Body of pancreas (tissue), 4 donors: ENCODE data around the gene SOX13. TPM values are rescaled to one million over a fixed set of nuclear protein-coding genes. Genes with fewer than 3 reads are reported as not detected.

Source experiments
- ATAC-seq: fragments of 150-250 bp; one replicate; pipeline ENCODE4 v1.9.1; 2016
- DNase-seq, 4 donors: peaks; one replicate each; pipeline ENCODE4 v3.0.0-alpha.2; 2019
- H3K27ac ChIP-seq, 4 donors: fragments of 200-600 bp; sonication (generic); 1 replicate in 3 of 4; 2 replicates in 1 of 4; pipeline versions ENCODE4 v1.5.1 to v1.6.1; 2016 to 2019; ENCODE audit warnings: mild to moderate bottlenecking in 1 of 4, mixed read lengths in 1 of 4, moderate library complexity in 1 of 4
- H3K27me3 ChIP-seq, 2 donors: fragments of 200-600 bp; sonication (generic); one replicate each; pipeline ENCODE4 v1.6.0; 2016; ENCODE audit warnings: mild to moderate bottlenecking in 1 of 2
- H3K36me3 ChIP-seq, 2 donors: fragments of 200-600 bp; sonication (generic); replicated peaks in 1 of 2; 2 replicates each; pipeline ENCODE4 v1.5.1; 2016; ENCODE audit warnings: low read depth in 2 of 2; ENCODE audit not compliant: insufficient read depth in 1 of 2
- H3K4me1 ChIP-seq: fragments of 200-600 bp; sonication (generic); one replicate; pipeline ENCODE4 v1.6.0; 2016
- H3K4me3 ChIP-seq, 2 donors: fragments of 200-600 bp; sonication (generic); 1 replicate in 1 of 2; 2 replicates in 1 of 2; pipeline ENCODE4 v1.5.1; 2016 to 2019
- H3K9me3 ChIP-seq, 3 donors: fragments of 200-600 bp; sonication (generic); 1 replicate in 2 of 3; 2 replicates in 1 of 3; pipeline ENCODE4 v1.5.1; 2016
- POLR2A ChIP-seq, 3 donors: fragments of 450-650 bp; IDR thresholded peaks; one replicate each; pipeline ENCODE4 v1.6.1; 2016; ENCODE audit warnings: antibody characterized with exemption in 3 of 3, mild to moderate bottlenecking in 2 of 3
- WGBS, 2 donors: methylation state at CpG; one replicate each; pipeline ENCODE4 v1.1.5; 2017; 5-methylcytosine and 5-hydroxymethylcytosine counted together
- intact Hi-C: fragments of 100-400 bp; cut with DNase I; formaldehyde crosslinking; loops from one replicate; pipeline ENCODE4 v1.15.1; 2023
- total RNA-seq, 2 donors: library from RNA; depleted of rRNA; stranded (reverse); fragments of >200 nt; gene quantifications; one replicate each; pipeline ENCODE4 v1.1.0, GENCODE V29; 2016
- TF ChIP-seq, protein P1 (sequence below), 7 experiments: fragments of 450-650 bp in 4 of 7; fragments of 200-600 bp in 3 of 7; sonication (generic) in 3 of 7; IDR thresholded peaks; one replicate each; pipeline ENCODE4 v1.5.1; 2016 to 2019; ENCODE audit warnings: antibody characterized with exemption in 7 of 7

The SOX13 gene
- total RNA-seq, 2 donors from 2014 or later: 29.6 to 37.2 TPM

DNA sequence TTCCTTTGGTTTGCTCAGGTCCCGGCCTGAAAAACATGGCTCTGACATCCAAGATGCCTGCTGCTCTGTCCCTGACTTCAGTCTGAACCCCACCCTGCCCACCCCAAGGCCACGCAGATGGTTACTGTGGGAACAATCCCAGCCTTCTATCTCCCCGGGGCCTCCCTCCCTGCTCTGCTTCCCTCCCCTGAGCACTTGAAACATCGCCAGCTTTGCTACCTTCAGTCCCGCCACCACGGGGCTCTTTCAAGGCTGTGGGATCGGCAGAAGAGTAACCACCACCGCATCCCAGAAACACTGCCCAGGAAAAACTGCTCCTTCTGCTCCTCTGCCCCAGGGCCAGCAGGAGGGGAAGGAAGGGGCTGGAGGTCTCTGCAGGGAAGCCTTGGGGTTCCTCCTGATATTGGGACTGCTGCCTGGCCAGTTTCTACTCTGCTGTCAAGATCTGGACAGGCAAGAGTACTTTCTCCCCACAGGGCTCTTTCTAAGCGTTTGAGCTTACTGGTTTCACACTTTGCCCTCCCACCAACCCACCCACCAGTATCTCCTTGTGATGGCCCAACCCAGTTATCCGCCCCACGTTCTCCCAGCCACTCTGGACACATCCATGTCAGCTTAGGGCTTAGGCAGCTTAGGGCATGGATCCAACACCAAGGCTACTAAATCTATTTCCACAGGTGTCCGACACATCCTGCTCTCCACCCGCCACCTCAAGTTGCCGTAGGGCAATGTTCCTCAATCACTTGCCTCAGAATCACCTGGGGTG lies 70.5 kb downstream of the SOX13 start:
- peak; percentile 40 for ATAC-seq
- H3K27ac ChIP-seq: no peak overlapping the region

DNA sequence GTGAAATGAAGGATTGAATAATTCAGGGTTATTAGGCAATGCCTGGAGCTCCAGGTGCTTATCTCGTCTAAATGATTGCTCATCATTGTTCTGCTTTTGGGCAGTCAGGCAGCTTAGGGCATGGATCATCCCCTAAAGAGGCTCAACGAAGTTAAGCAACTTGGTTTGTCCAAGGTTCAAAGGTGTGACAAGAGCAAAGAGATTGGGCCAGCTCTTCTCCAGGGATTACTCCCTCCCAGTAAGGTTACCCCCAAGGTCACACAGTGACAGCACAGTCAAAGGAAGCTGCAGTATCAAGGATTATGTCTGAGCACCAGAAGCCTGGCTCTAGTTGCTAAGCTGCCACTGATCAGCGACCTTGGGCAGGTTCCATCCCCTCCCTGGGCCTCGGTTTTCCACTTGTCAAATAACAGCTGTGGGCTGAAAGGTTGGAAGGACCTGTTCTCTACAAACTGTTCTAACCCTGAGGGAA lies 72.2 kb downstream of the SOX13 start:
- intact Hi-C loops: no loop called here
- H3K36me3 ChIP-seq: no peaks in the 10 kb centered on the region
- H3K27ac ChIP-seq: no peak overlapping the region
- TF ChIP-seq, protein P1, sequence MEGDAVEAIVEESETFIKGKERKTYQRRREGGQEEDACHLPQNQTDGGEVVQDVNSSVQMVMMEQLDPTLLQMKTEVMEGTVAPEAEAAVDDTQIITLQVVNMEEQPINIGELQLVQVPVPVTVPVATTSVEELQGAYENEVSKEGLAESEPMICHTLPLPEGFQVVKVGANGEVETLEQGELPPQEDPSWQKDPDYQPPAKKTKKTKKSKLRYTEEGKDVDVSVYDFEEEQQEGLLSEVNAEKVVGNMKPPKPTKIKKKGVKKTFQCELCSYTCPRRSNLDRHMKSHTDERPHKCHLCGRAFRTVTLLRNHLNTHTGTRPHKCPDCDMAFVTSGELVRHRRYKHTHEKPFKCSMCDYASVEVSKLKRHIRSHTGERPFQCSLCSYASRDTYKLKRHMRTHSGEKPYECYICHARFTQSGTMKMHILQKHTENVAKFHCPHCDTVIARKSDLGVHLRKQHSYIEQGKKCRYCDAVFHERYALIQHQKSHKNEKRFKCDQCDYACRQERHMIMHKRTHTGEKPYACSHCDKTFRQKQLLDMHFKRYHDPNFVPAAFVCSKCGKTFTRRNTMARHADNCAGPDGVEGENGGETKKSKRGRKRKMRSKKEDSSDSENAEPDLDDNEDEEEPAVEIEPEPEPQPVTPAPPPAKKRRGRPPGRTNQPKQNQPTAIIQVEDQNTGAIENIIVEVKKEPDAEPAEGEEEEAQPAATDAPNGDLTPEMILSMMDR (IDR thresholded peaks at IDR 0.05): no peak
- TF ChIP-seq POLR2A (IDR thresholded peaks at IDR 0.05): no peak
- no peak overlapping the region for H3K4me3 ChIP-seq
- DNase-seq (peak in 1 of 4 donors; percentile 23), ATAC-seq (no peak)
- no peaks in the 10 kb centered on the region for H3K9me3 ChIP-seq
- WGBS, 2 donors: 44 to 58% methylated on average over 4 of the region's 4 CpGs
- peaks cover 15% of the 10 kb centered on the region for H3K4me1 ChIP-seq
- H3K27me3 ChIP-seq: no peaks in the 10 kb centered on the region

More for the DNA sequence above, 70.5 kb downstream of the SOX13 start:
- Histone ChIP-seq H3K4me3 (no peak overlapping the region), H3K27me3 (no peaks in the 10 kb centered on the region), H3K36me3 (peaks cover 0 to 2% of the 10 kb centered on the region in 2 donors), H3K4me1 (peaks cover 14% of the 10 kb centered on the region), H3K9me3 (no peaks in the 10 kb centered on the region)
- intact Hi-C loops: no loop called here
- TF ChIP-seq, protein P1 (IDR thresholded peaks at IDR 0.05): no peak
- TF ChIP-seq POLR2A (IDR thresholded peaks at IDR 0.05): no peak
- peak; percentile 42 to 65 (median 51) for DNase-seq
- 40 to 47% methylated on average over 14 of the region's 14 CpGs for whole genome bisulfite sequencing, 2 donors

DNA sequence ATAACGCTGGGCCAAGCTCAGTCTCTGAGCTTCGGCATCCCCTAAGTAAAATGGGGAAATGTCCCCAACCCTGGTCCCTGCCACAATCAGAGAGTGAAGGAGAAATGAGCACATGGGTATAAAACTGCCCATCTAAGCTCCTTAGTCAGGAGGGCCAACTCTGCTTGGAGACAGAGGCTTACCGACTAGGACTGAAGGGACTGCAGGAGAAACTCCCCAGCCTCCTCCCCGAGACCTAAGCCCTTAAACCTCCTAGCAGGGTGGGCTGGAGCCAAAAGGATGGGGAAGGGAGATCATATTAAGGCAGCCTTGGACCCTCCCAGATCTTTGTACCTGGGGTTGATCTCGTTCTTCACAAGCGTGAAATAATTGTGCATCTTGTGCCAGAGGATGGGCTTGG lies 73.4 kb downstream of the SOX13 start:
- Histone ChIP-seq H3K36me3 (no peaks in the 10 kb centered on the region), H3K4me1 (peaks cover 28% of the 10 kb centered on the region), H3K27ac (no peak overlapping the region), H3K9me3 (no peaks in the 10 kb centered on the region), H3K4me3 (no peak overlapping the region), H3K27me3 (no peaks in the 10 kb centered on the region)
- DNase-seq: no peak
- 90 to 94% methylated on average over 3 to 6 of the region's 6 CpGs for WGBS, 2 donors
- ATAC-seq: no peak
- intact Hi-C loops: no loop called here
- no peak for TF ChIP-seq POLR2A (IDR thresholded peaks at IDR 0.05)
- TF ChIP-seq, protein P1 (IDR thresholded peaks at IDR 0.05): no peak

DNA sequence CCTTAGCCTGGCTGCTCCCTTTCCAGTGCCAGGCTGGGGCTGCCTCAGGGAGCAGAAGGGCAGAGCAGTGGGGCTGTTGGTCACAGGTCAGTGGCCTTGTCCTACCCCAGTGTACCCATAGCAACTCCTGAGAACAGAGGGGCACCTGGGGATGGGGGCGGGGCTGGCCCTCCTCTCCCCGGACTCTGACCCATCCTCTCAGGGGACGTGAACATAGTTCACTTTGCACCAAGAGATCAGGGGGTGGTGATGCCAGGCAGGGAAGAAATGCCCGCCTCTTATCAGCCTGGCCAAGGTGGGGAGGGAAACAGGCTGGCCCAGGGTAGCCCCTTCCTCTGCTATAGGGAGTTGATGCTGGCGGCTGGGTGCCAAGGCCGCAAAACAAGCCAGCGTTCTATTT lies 74.0 kb downstream of the SOX13 start:
- peaks cover 31% of the 10 kb centered on the region for H3K4me1 ChIP-seq
- WGBS, 2 donors: 70 to 88% methylated on average over 6 to 7 of the region's 7 CpGs
- TF ChIP-seq, protein P1 (IDR thresholded peaks at IDR 0.05): no peak
- TF ChIP-seq POLR2A (IDR thresholded peaks at IDR 0.05): no peak
- no peak overlapping the region for H3K27ac ChIP-seq
- H3K36me3 ChIP-seq: no peaks in the 10 kb centered on the region
- no peak for DNase-seq
- H3K4me3 ChIP-seq: no peak overlapping the region
- intact Hi-C loops: no loop called here
- ATAC-seq: no peak
- no peaks in the 10 kb centered on the region for H3K9me3 ChIP-seq
- no peaks in the 10 kb centered on the region for H3K27me3 ChIP-seq
